GM12865 (cell line): ENCODE results near the gene FKBP8.
A peak's percentile ranks its signal among the peaks of the same experiment; 100 is the strongest.

ENCODE experiments used
- DNase-seq: peaks from one replicate; pipeline ENCODE4 v3.0.0; 2010; ENCODE audit warnings: low read depth
- H3K4me3 ChIP-seq: 2 replicates; pipeline ENCODE4 v1.5.1; 2011; ENCODE audit warnings: mild to moderate bottlenecking, low read depth, low read length, control low read depth
- CTCF ChIP-seq: IDR thresholded peaks from 2 replicates; pipeline ENCODE4 v1.5.1; 2011; ENCODE audit warnings: low read length, control low read depth, low read depth, inconsistent platforms; ENCODE audit not compliant: insufficient read depth; ENCODE audit errors: missing control alignments

Gene FKBP8

GRCh38 chr19:18500799-18501198 lies 42.6 kb downstream of the FKBP8 start:
- TF ChIP-seq CTCF = no peak
- no peak for DNase-seq

GRCh38 chr19:18500376-18500775 lies 43.0 kb downstream of the FKBP8 start:
- TF ChIP-seq CTCF = no peak
- DNase-seq = no peak
- no peak overlapping the region for H3K4me3 ChIP-seq

More at GRCh38 chr19:18500799-18501198, 42.6 kb downstream of the FKBP8 start:
- no peak overlapping the region for H3K4me3 ChIP-seq

GRCh38 chr19:18499055-18499775 lies 44.2 kb downstream of the FKBP8 start:
- DNase-seq = peak; percentile 35
- no peak for TF ChIP-seq CTCF
- H3K4me3 ChIP-seq = no peak overlapping the region

- DNase-seq = no peak
- TF ChIP-seq CTCF = no peak
- H3K4me3 ChIP-seq = no peak overlapping the region
Measured at GRCh38 chr19:18496980-18497256, 46.5 kb downstream of the FKBP8 start.

- peak; percentile 69 for DNase-seq
- TF ChIP-seq CTCF = no peak
- H3K4me3 ChIP-seq = no peak overlapping the region
Measured at GRCh38 chr19:18496167-18496979, 47.0 kb downstream of the FKBP8 start.

GRCh38 chr19:18495204-18495911 lies 48.0 kb downstream of the FKBP8 start:
- TF ChIP-seq CTCF = no peak
- no peak for DNase-seq
- H3K4me3 ChIP-seq = no peak overlapping the region

- TF ChIP-seq CTCF = no peak
- H3K4me3 ChIP-seq = no peak overlapping the region
- DNase-seq = no peak
Measured at GRCh38 chr19:18494267-18494607, 49.1 kb downstream of the FKBP8 start.
